ENCODE results near the gene SHANK3.

GRCh38 chr22:50713008-50713385 is 40.4 kb downstream of the SHANK3 start:
- TF ChIP-seq CTCF (IDR thresholded peaks at IDR 0.05) (no peak), POLR2A (IDR thresholded peaks at IDR 0.05) (no peak)
